Vagina (tissue), 2 donors: ENCODE measurements around the gene MUC6. TPM values are rescaled to one million over a fixed set of nuclear protein-coding genes. Genes with fewer than 3 reads are reported as not detected.

ENCODE experiments used
- DNase-seq, 2 donors: peaks; one replicate each; pipeline ENCODE4 v3.0.0-alpha.2; 2017; ENCODE audit errors: extremely low spot score in 2 of 2
- H3K27ac ChIP-seq: fragments of 200-600 bp; sonication (generic); one replicate; pipeline ENCODE4 v1.5.1; 2019
- H3K27me3 ChIP-seq: fragments of 200-600 bp; sonication (generic); one replicate; pipeline ENCODE4 v1.5.1; 2019
- H3K36me3 ChIP-seq, 2 donors: fragments of 200-600 bp; sonication (generic); one replicate each; pipeline ENCODE4 v1.5.1; 2017 to 2019
- H3K4me1 ChIP-seq: fragments of 200-600 bp; sonication (generic); one replicate; pipeline ENCODE4 v1.5.1; 2019
- H3K4me3 ChIP-seq, 2 donors: fragments of 200-600 bp; sonication (generic); 1 replicate in 1 of 2; 2 replicates in 1 of 2; pipeline ENCODE4 v1.5.1; 2016 to 2019
- H3K9me3 ChIP-seq: fragments of 200-600 bp; sonication (generic); one replicate; pipeline ENCODE4 v1.5.1; 2019
- CTCF ChIP-seq, 3 experiments: fragments of 450-650 bp in 2 of 3; fragments of 200-600 bp in 1 of 3; sonication (generic) in 1 of 3; IDR thresholded peaks; one replicate each; pipeline ENCODE4 v1.5.1; 2017 to 2019; ENCODE audit warnings: antibody characterized with exemption in 3 of 3, mild to moderate bottlenecking in 2 of 3, moderate library complexity in 2 of 3
- POLR2A ChIP-seq, 2 donors: fragments of 450-650 bp; IDR thresholded peaks; one replicate each; pipeline ENCODE4 v1.6.1; 2017; ENCODE audit warnings: antibody characterized with exemption in 2 of 2, mild to moderate bottlenecking in 2 of 2, moderate library complexity in 2 of 2
- POLR2AphosphoS5 ChIP-seq, 2 donors: sonication (generic); formaldehyde crosslinking; IDR thresholded peaks; one replicate each; pipeline ENCODE4 v1.9.0; 2017; ENCODE audit warnings: antibody characterized with exemption in 2 of 2, mild to moderate bottlenecking in 2 of 2, low read depth in 1 of 2; ENCODE audit not compliant: insufficient read depth in 1 of 2
- intact Hi-C: fragments of 100-400 bp; cut with DNase I; formaldehyde crosslinking; loops from one replicate; pipeline ENCODE4 v1.15.1; 2023
- total RNA-seq: library from RNA; depleted of rRNA; stranded (reverse); fragments of >200 nt; gene quantifications from one replicate; pipeline ENCODE4 v1.2.3, GENCODE V29; 2016

The MUC6 gene
- total RNA-seq, 1 donor from 2014 or later, result not detected

GRCh38 chr11:1048375-1049070 lies 12.0 kb upstream of the MUC6 start:
- no peak for DNase-seq
- Histone ChIP-seq H3K4me3 (no peak overlapping the region), H3K36me3 (no peaks in the 10 kb centered on the region), H3K27me3 (no peaks in the 10 kb centered on the region), H3K4me1 (no peaks in the 10 kb centered on the region), H3K27ac (no peak overlapping the region), H3K9me3 (no peaks in the 10 kb centered on the region)
- TF ChIP-seq POLR2AphosphoS5 (IDR thresholded peaks at IDR 0.05; ENCODE audit: insufficient read depth in 1 of 2, low read depth in 1 of 2) (no peak), CTCF (IDR thresholded peaks at IDR 0.05) (no peak), POLR2A (IDR thresholded peaks at IDR 0.05) (no peak)
- intact Hi-C loops, result no loop called here

GRCh38 chr11:1047595-1048156 lies 11.2 kb upstream of the MUC6 start:
- TF ChIP-seq POLR2A (IDR thresholded peaks at IDR 0.05) (no peak), CTCF (IDR thresholded peaks at IDR 0.05) (no peak), POLR2AphosphoS5 (IDR thresholded peaks at IDR 0.05; ENCODE audit: insufficient read depth in 1 of 2, low read depth in 1 of 2) (no peak)
- Histone ChIP-seq H3K27ac (no peak overlapping the region), H3K27me3 (no peaks in the 10 kb centered on the region), H3K4me3 (no peak overlapping the region), H3K4me1 (no peaks in the 10 kb centered on the region), H3K36me3 (no peaks in the 10 kb centered on the region), H3K9me3 (no peaks in the 10 kb centered on the region)
- no peak for DNase-seq
- intact Hi-C loops, result no loop called here

- no peaks in the 10 kb centered on the region for H3K36me3 ChIP-seq
- intact Hi-C loops, result no loop called here
- H3K9me3 ChIP-seq, result no peaks in the 10 kb centered on the region
- no peak for DNase-seq
- H3K4me3 ChIP-seq, result no peak overlapping the region
- H3K4me1 ChIP-seq, result no peaks in the 10 kb centered on the region
- H3K27ac ChIP-seq, result no peak overlapping the region
- TF ChIP-seq POLR2AphosphoS5 (IDR thresholded peaks at IDR 0.05; ENCODE audit: insufficient read depth in 1 of 2, low read depth in 1 of 2), result no peak
- no peak for TF ChIP-seq CTCF (IDR thresholded peaks at IDR 0.05)
- no peak for TF ChIP-seq POLR2A (IDR thresholded peaks at IDR 0.05)
- H3K27me3 ChIP-seq, result no peaks in the 10 kb centered on the region
These were observed 7.6 kb upstream of the MUC6 start for GRCh38 chr11:1044160-1044559.

GRCh38 chr11:1043563-1044096 lies 7.1 kb upstream of the MUC6 start:
- Histone ChIP-seq H3K36me3 (no peaks in the 10 kb centered on the region), H3K4me1 (no peaks in the 10 kb centered on the region), H3K27me3 (no peaks in the 10 kb centered on the region), H3K9me3 (no peaks in the 10 kb centered on the region), H3K27ac (no peak overlapping the region), H3K4me3 (no peak overlapping the region)
- no peak for DNase-seq
- TF ChIP-seq POLR2AphosphoS5 (IDR thresholded peaks at IDR 0.05; ENCODE audit: insufficient read depth in 1 of 2, low read depth in 1 of 2) (no peak), CTCF (IDR thresholded peaks at IDR 0.05) (no peak), POLR2A (IDR thresholded peaks at IDR 0.05) (no peak)
- intact Hi-C loops, result no loop called here
